ENCODE data around the gene ANXA9. TPM values are rescaled to one million over a fixed set of nuclear protein-coding genes. Genes with fewer than 3 reads are reported as not detected.
A peak's percentile ranks its signal among the peaks of the same experiment; 100 is the strongest.

ANXA9 gene
- total RNA-seq, 1 donor from 2014 or later: not detected

GRCh38 chr1:151000408-151000807, 18.3 kb downstream of the ANXA9 start:
- peaks cover 48% of the 10 kb centered on the region for H3K4me1 Mint-ChIP-seq (ENCODE audit: low read depth)
- H3K27ac Mint-ChIP-seq: no peak overlapping the region
- intact Hi-C loops (cut with micrococcal nuclease): loop anchor here (10.0 kb wide), 1 partner anchor 126 kb away; the partner anchor contains the start of gene ARNT
- no peak for DNase-seq (ENCODE audit: low spot score)
- no peak overlapping the region for H3K4me3 Mint-ChIP-seq
- no peaks in the 10 kb centered on the region for H3K27me3 Mint-ChIP-seq (ENCODE audit: insufficient read depth)
- peaks cover 23% of the 10 kb centered on the region for H3K36me3 Mint-ChIP-seq (ENCODE audit: low read depth)
- H3K9me3 Mint-ChIP-seq: no peaks in the 10 kb centered on the region

DNA sequence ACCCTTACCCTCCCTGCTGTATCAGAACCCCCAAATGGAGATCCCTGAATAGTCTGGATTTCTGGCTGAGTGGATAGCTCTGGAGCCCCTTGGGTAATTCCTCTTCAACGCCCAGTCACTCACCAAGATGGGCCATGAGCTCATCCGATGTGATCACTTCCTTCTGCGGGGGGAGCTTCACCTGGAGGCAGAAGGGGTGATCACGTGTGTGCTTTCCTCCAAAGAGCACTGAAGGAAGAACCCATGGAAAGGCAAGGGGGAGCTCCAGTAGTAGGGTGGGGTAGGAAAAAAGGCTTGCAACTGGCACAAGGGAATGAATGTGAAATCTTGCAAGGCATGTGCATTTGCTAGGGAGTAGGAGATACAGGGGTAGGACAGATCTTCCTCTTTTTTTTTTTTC, 19.5 kb downstream of the ANXA9 start:
- no peaks in the 10 kb centered on the region for H3K9me3 Mint-ChIP-seq
- intact Hi-C loops (cut with micrococcal nuclease): loop anchor here (10.0 kb wide), 1 partner anchor 127 kb away; the partner anchor contains the start of gene ARNT
- DNase-seq (ENCODE audit: low spot score): no peak
- peaks cover 53% of the 10 kb centered on the region for H3K4me1 Mint-ChIP-seq (ENCODE audit: low read depth)
- peaks cover 23% of the 10 kb centered on the region for H3K36me3 Mint-ChIP-seq (ENCODE audit: low read depth)
- H3K27ac Mint-ChIP-seq: peak overlapping the region; percentile 61
- no peaks in the 10 kb centered on the region for H3K27me3 Mint-ChIP-seq (ENCODE audit: insufficient read depth)
- H3K4me3 Mint-ChIP-seq: peak overlapping the region; percentile 45

DNA sequence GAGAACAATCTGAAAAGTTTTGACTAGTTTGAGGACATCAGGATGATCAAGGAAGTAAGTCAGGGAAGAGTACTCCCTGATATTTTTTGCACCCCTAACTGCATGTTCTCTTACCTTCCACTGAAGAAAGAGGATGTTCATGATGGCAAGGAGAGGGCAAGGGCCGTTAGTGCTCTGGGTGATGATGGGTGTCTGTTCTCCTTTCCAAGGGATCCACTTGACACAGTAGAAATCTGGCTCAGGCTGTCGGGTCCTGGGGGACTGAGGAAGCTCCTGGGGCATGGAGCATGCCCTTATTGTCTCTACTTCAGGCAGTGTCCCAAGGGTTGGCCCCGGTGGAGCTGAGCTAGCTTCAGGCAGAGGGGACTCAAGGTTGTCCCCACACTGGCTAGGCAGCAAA, 20.0 kb downstream of the ANXA9 start:
- intact Hi-C loops (cut with micrococcal nuclease): loop anchor here (10.0 kb wide), 1 partner anchor 127 kb away; the partner anchor contains the start of gene ARNT
- H3K4me3 Mint-ChIP-seq: peak overlapping the region; percentile 45

GRCh38 chr1:151002611-151003010, 20.5 kb downstream of the ANXA9 start:
- no peak for DNase-seq (ENCODE audit: low spot score)

More for the DNA sequence above, 20.0 kb downstream of the ANXA9 start:
- Mint-ChIP-seq H3K36me3 (ENCODE audit: low read depth) (peaks cover 20% of the 10 kb centered on the region), H3K27me3 (ENCODE audit: insufficient read depth) (no peaks in the 10 kb centered on the region), H3K4me1 (ENCODE audit: low read depth) (peaks cover 57% of the 10 kb centered on the region), H3K9me3 (no peaks in the 10 kb centered on the region), H3K27ac (peak overlapping the region; percentile 61)
- no peak for DNase-seq (ENCODE audit: low spot score)

GRCh38 chr1:151003180-151003579, 21.1 kb downstream of the ANXA9 start:
- intact Hi-C loops (cut with micrococcal nuclease): loop anchor here (10.0 kb wide), 1 partner anchor 128 kb away; the partner anchor contains the start of gene ARNT
- H3K4me1 Mint-ChIP-seq (ENCODE audit: low read depth): peaks cover 68% of the 10 kb centered on the region
- DNase-seq (ENCODE audit: low spot score): no peak
- peak overlapping the region; percentile 76 for H3K4me3 Mint-ChIP-seq
- H3K36me3 Mint-ChIP-seq (ENCODE audit: low read depth): peaks cover 18% of the 10 kb centered on the region
- H3K9me3 Mint-ChIP-seq: no peaks in the 10 kb centered on the region
- no peaks in the 10 kb centered on the region for H3K27me3 Mint-ChIP-seq (ENCODE audit: insufficient read depth)
- peak overlapping the region; percentile 74 for H3K27ac Mint-ChIP-seq

More at GRCh38 chr1:151002611-151003010, 20.5 kb downstream of the ANXA9 start:
- intact Hi-C loops (cut with micrococcal nuclease): loop anchor here (10.0 kb wide), 1 partner anchor 128 kb away; the partner anchor contains the start of gene ARNT
- H3K27me3 Mint-ChIP-seq (ENCODE audit: insufficient read depth): no peaks in the 10 kb centered on the region
- peak overlapping the region; percentile 74 for H3K27ac Mint-ChIP-seq
- H3K36me3 Mint-ChIP-seq (ENCODE audit: low read depth): peaks cover 18% of the 10 kb centered on the region
- H3K4me1 Mint-ChIP-seq (ENCODE audit: low read depth): peaks cover 63% of the 10 kb centered on the region
- H3K4me3 Mint-ChIP-seq: peak overlapping the region; percentile 76
- H3K9me3 Mint-ChIP-seq: no peaks in the 10 kb centered on the region

GRCh38 chr1:151005729-151006319, 23.7 kb downstream of the ANXA9 start:
- Mint-ChIP-seq H3K27ac (peak overlapping the region; percentile 96), H3K27me3 (ENCODE audit: insufficient read depth) (no peaks in the 10 kb centered on the region), H3K9me3 (no peaks in the 10 kb centered on the region), H3K4me3 (peak overlapping the region; percentile 100), H3K36me3 (ENCODE audit: low read depth) (peaks cover 16% of the 10 kb centered on the region), H3K4me1 (ENCODE audit: low read depth) (peaks cover 89% of the 10 kb centered on the region)
- intact Hi-C loops (cut with micrococcal nuclease): loop anchor here (1.0 to 10.0 kb wide), 4 partner anchors 27 to 519 kb away; partner anchors contain the start of genes ARNT and TARS2
- no peak for DNase-seq (ENCODE audit: low spot score)

DNA sequence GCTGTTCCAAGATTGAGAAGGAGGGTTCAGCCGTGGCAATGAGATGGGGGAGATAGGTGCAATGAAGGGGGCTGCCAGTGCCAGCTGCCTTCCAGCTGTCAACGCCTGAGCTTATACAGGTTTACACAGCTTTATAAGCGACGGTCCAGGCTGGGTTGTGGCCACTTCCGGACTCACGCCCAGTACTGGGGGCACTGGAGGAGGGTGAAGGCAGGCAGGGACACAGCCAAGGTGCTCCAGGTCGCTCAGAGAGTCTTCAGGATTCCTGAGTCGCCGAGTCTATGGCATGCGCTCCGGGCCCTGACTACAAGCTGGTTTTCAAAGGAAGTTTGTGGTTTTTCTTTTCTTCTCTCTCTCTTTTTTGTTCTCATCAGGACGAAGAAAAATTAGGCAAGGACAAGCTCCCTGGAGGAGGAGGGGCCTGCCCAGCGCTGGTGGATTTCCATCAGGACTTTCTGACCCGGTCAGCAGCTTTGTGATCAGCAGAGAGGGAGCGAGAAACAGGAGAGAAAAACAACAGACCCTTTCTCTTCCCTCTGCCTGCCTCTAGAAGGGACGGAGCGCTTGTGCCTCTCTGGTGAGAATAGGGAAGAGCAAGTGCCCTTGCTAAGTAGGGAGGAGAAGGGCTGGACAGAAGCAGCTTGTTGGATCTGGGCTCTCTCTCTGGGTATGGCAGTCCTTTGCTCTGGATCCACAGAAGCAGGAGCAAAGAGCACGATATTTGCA, 24.4 kb downstream of the ANXA9 start, which contains the start of gene MINDY1:
TSS of gene MINDY1 (minus strand) at position 576 of the 726 bp plus-strand sequence. CDS start 4,285 bp downstream, outside the sequence.
- H3K27me3 Mint-ChIP-seq (ENCODE audit: insufficient read depth): no peaks in the 10 kb centered on the region
- intact Hi-C loops (cut with micrococcal nuclease): loop anchor here (1.0 to 10.0 kb wide), 4 partner anchors 27 to 519 kb away; partner anchors contain the start of genes ARNT and TARS2
- H3K4me3 Mint-ChIP-seq: peak within 1 kb of the TSS; percentile 100
- peaks cover 93% of the 10 kb centered on the region for H3K4me1 Mint-ChIP-seq (ENCODE audit: low read depth)
- peak; percentile 24 for DNase-seq (ENCODE audit: low spot score)
- peaks cover 15% of the 10 kb centered on the region for H3K36me3 Mint-ChIP-seq (ENCODE audit: low read depth)
- H3K27ac Mint-ChIP-seq: peak within 1 kb of the TSS; percentile 96
- H3K9me3 Mint-ChIP-seq: no peaks in the 10 kb centered on the region

DNA sequence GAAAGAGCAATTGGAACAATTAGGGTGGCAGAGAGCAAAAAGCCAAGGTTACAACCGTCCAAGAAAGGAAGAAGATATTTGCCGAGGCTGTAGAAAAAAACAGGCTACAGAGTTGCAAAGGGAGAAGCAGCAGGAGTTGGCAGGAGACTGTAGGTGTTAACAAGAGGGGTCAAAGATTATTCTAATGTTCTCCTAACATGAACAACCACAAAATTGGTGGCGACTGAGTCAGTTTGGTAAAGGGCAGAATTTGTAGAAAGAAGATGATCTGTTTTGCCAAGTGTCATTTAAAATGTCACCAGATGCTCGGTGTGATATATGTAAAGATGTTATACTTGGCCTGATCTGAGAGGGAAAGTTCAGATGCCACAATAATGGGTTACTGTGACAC, 25.8 kb downstream of the ANXA9 start:
- no peak for DNase-seq (ENCODE audit: low spot score)
- Mint-ChIP-seq H3K9me3 (no peaks in the 10 kb centered on the region), H3K27ac (peak overlapping the region; percentile 96), H3K4me1 (ENCODE audit: low read depth) (peaks cover 80% of the 10 kb centered on the region), H3K27me3 (ENCODE audit: insufficient read depth) (no peaks in the 10 kb centered on the region), H3K36me3 (ENCODE audit: low read depth) (peaks cover 8% of the 10 kb centered on the region), H3K4me3 (peak overlapping the region; percentile 100)
- intact Hi-C loops (cut with micrococcal nuclease): loop anchor here (1.0 to 10.0 kb wide), 16 partner anchors 12 to 739 kb away; partner anchors contain the start of genes APH1A, ARNT, CERS2 and ENSA

- intact Hi-C loops (cut with micrococcal nuclease): loop anchor here (1.0 to 10.0 kb wide), 15 partner anchors 12 to 740 kb away; partner anchors contain the start of genes APH1A, ARNT, CERS2 and ENSA
- H3K4me1 Mint-ChIP-seq (ENCODE audit: low read depth): peaks cover 79% of the 10 kb centered on the region
These were observed 26.4 kb downstream of the ANXA9 start, which contains the start of gene PRUNE1 for GRCh38 chr1:151008244-151009205. Gene PRUNE1, plus strand, starts transcription at chr1:151008449. Its CDS starts 184 bp downstream, at chr1:151008633.

GRCh38 chr1:151009206-151009587, 27.1 kb downstream of the ANXA9 start:
- peak overlapping the region; percentile 100 for H3K4me3 Mint-ChIP-seq
- no peak for DNase-seq (ENCODE audit: low spot score)
- H3K27me3 Mint-ChIP-seq (ENCODE audit: insufficient read depth): no peaks in the 10 kb centered on the region
- no peaks in the 10 kb centered on the region for H3K9me3 Mint-ChIP-seq
- H3K4me1 Mint-ChIP-seq (ENCODE audit: low read depth): peaks cover 75% of the 10 kb centered on the region
- peaks cover 6% of the 10 kb centered on the region for H3K36me3 Mint-ChIP-seq (ENCODE audit: low read depth)
- peak overlapping the region; percentile 96 for H3K27ac Mint-ChIP-seq
- intact Hi-C loops (cut with micrococcal nuclease): loop anchor here (2.0 to 10.0 kb wide), 5 partner anchors 16 to 740 kb away; partner anchors contain the start of genes APH1A, ARNT, TARS2 and ZNF687

More at GRCh38 chr1:151008244-151009205, 26.4 kb downstream of the ANXA9 start, which contains the start of gene PRUNE1:
- DNase-seq (ENCODE audit: low spot score): peak; percentile 94
- peaks cover 6% of the 10 kb centered on the region for H3K36me3 Mint-ChIP-seq (ENCODE audit: low read depth)
- H3K9me3 Mint-ChIP-seq: no peaks in the 10 kb centered on the region
- peak within 1 kb of the TSS; percentile 100 for H3K4me3 Mint-ChIP-seq
- H3K27me3 Mint-ChIP-seq (ENCODE audit: insufficient read depth): no peaks in the 10 kb centered on the region
- H3K27ac Mint-ChIP-seq: peak within 1 kb of the TSS; percentile 96

DNA sequence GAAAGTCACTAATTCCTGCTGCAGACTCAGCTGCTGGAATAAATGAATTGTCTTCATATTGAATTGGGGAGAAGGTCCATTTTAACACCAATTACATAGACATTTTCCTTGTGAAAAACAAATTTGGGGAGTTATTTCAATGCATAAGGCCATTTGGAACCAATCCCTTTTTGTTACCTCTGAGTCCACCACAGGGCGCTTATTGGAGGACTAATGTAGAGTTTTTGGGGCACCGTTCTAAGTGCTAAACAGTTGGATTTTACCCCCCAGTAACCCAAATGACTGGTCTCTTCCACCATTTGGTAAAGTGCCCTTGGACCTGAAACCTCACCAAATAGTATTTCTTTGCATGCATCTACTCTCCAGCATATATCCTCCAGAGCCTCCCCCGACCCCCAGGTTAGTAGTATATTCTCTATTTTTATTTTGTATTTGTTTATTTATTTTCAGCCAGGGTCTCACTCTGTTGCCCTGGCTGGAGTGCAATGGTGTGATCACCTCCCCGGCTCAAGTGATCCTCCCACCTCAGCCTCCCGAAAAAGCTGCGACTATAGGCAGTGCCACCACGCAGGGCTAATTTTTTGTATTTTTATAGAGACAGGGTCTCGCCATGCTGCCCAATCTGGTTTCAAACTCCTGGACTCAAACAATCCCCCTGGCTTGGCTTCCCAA, 27.7 kb downstream of the ANXA9 start:
- H3K9me3 Mint-ChIP-seq: no peaks in the 10 kb centered on the region
- H3K27me3 Mint-ChIP-seq (ENCODE audit: insufficient read depth): no peaks in the 10 kb centered on the region
- H3K4me1 Mint-ChIP-seq (ENCODE audit: low read depth): peaks cover 68% of the 10 kb centered on the region
- peak overlapping the region; percentile 100 for H3K4me3 Mint-ChIP-seq
- H3K36me3 Mint-ChIP-seq (ENCODE audit: low read depth): peaks cover 6% of the 10 kb centered on the region
- intact Hi-C loops (cut with micrococcal nuclease): loop anchor here (2.0 to 10.0 kb wide), 5 partner anchors 15 to 741 kb away; partner anchors contain the start of genes APH1A, ARNT, TARS2 and ZNF687
- DNase-seq (ENCODE audit: low spot score): no peak
- H3K27ac Mint-ChIP-seq: no peak overlapping the region
